ENCODE data around the gene TOMM20. TPM values are rescaled to one million over a fixed set of nuclear protein-coding genes. Genes with fewer than 3 reads are reported as not detected.

TOMM20 gene
- total and polyA plus RNA-seq, 9 of the 15 experiments (the other 6 are each of a cell fraction or from before 2014, with no cell fraction given), result 70.6 to 334 (median 159) TPM

DNA sequence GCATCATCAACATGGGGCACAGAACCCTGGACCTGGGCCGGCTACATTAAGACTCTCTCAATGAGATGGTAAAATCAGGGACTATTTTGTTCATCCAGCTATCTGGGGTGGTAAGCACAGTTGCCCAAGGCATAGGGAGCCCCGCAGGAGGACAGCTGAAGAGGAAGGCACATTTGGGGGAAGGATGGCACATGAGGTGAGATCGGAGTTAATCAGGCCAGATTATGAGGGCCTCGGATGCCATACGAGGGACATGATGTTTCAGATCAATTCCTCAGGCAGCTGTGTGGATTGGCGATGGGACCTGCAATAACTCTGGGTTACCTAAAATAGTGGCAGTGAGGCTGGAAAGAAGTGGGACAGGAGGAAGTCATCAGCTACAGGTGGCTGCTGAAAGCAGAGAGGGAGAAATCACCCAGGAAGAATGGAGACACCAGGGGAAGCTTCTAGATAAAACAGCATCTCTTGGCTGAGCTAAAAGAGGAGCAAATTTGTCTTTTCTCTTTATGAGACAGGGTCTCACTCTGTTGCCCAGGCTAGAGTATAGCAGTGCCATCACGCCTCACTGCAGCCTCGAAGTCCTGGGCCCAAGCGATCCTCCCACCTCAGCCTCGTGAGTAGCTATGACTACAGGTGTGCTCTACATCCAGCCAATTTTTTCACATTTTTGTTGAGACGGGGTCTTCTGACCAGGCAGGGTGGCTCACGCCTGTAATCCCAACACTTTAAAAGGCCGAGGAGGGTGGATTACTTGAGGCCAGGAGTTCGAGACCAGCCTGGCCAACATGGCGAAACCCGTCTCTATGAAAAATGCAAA, 21.1 kb downstream of the TOMM20 start:
- 88% methylated on average over 16 of the region's 16 CpGs for whole genome bisulfite sequencing (ENCODE audit: insufficient coverage, low coverage, missing lambda C conversion rate)
- Histone ChIP-seq H2AFZ (ENCODE audit: low read depth, low read length) (no peak overlapping the region), H3K27me3 (ENCODE audit: control insufficient read depth in 2 of 2, insufficient read depth in 2 of 2, low read length in 2 of 2) (no peaks in the 10 kb centered on the region), H3K9me3 (replicated peaks; ENCODE audit: control insufficient read depth, insufficient read depth, low read depth, low read length) (no peaks in the 10 kb centered on the region), H3K9ac (ENCODE audit: insufficient read depth in 1 of 2, low read depth in 2 of 2, low read length in 2 of 2) (no peak overlapping the region), H3K4me2 (ENCODE audit: insufficient read depth, low read length) (no peak overlapping the region), H3K27ac (ENCODE audit: extremely low read depth, low read depth, low read length) (no peak overlapping the region), H3K79me2 (ENCODE audit: control insufficient read depth, insufficient read depth, low read length) (peaks cover 11% of the 10 kb centered on the region), H3K9me1 (ENCODE audit: control insufficient read depth, insufficient read depth, low read length) (no peaks in the 10 kb centered on the region), H3K4me3 (no peak overlapping the region), H3K4me1 (replicated peaks in 1 of 2; ENCODE audit: control insufficient read depth in 2 of 2, insufficient read depth in 2 of 2, low read length in 2 of 2) (peaks cover 5 to 14% of the 10 kb centered on the region in 2 experiments; a peak in 4 of 5 replicates), H4K20me1 (replicated peaks; ENCODE audit: control insufficient read depth, insufficient read depth, low read length) (no peaks in the 10 kb centered on the region), H3K36me3 (ENCODE audit: control insufficient read depth, insufficient read depth, low read length) (peaks cover 57% of the 10 kb centered on the region)
- in situ Hi-C loops (cut with MboI) (no loop called here), intact Hi-C loops (cut with micrococcal nuclease) (no loop called here)
- no TSS peak for BruUV-seq (replicated peaks)
- POLR2A ChIA-PET, result interaction anchor here (0.5 to 5.2 kb wide), 18 partner anchors 10 to 1497 kb away, joined by 3 to 51 read pairs (median 3); partner anchors contain the start of genes HEATR1, RBM34 and TOMM20
- ATAC-seq (no peak; the same call in 2 of the 3 replicates), DNase-seq (ENCODE audit: extremely low read depth in 1 of 4, low spot score in 3 of 4) (no peak), FAIRE-seq (no peak)
- CTCF ChIA-PET (ENCODE audit: low intra/inter-chr PET ratio), result interaction anchor here (0.6 kb wide), 1 partner anchor 999 kb away, joined by 5 read pairs; no protein-coding TSS in a partner anchor
- no peak for TF ChIP-seq SRSF3 (IDR thresholded peaks at IDR 0.05; ENCODE audit: insufficient read depth, low read length)
- TF ChIP-seq, protein P1, sequence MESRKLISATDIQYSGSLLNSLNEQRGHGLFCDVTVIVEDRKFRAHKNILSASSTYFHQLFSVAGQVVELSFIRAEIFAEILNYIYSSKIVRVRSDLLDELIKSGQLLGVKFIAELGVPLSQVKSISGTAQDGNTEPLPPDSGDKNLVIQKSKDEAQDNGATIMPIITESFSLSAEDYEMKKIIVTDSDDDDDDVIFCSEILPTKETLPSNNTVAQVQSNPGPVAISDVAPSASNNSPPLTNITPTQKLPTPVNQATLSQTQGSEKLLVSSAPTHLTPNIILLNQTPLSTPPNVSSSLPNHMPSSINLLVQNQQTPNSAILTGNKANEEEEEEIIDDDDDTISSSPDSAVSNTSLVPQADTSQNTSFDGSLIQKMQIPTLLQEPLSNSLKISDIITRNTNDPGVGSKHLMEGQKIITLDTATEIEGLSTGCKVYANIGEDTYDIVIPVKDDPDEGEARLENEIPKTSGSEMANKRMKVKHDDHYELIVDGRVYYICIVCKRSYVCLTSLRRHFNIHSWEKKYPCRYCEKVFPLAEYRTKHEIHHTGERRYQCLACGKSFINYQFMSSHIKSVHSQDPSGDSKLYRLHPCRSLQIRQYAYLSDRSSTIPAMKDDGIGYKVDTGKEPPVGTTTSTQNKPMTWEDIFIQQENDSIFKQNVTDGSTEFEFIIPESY (CRISPR knock-in tag; IDR thresholded peaks at IDR 0.05), result no peak
- no peak for TF ChIP-seq ZNF274 (IDR thresholded peaks at IDR 0.05; ENCODE audit: borderline replicate concordance, low read depth, low read length)
- no peak for TF ChIP-seq ZNF507 (tag; conservative IDR thresholded peaks at IDR 0.05)
- TF ChIP-seq POLR2G (IDR thresholded peaks at IDR 0.05; ENCODE audit: low read depth, low read length), result peak; percentile 70
- no peak for TF ChIP-seq ZNF778 (CRISPR knock-in tag; IDR thresholded peaks at IDR 0.05)
- TF ChIP-seq HIVEP1 (CRISPR knock-in tag; IDR thresholded peaks at IDR 0.05), result no peak
- no peak for TF ChIP-seq NCOA2 (IDR thresholded peaks at IDR 0.05; ENCODE audit: partially characterized antibody in 2 of 2)
- no peak for TF ChIP-seq CCAR2 (IDR thresholded peaks at IDR 0.05; ENCODE audit: low read depth, low read length)
- TF ChIP-seq POLR2AphosphoS5 (IDR thresholded peaks at IDR 0.05; ENCODE audit: control insufficient read depth, insufficient read depth, low read depth, low read length), result 0 out of 2 replicates have a peak, but pooled peaks have one; percentile 24
- TF ChIP-seq ARNT (IDR thresholded peaks at IDR 0.05), result no peak
- no peak for TF ChIP-seq BCL6 (CRISPR knock-in tag; IDR thresholded peaks at IDR 0.05)
- TF ChIP-seq ZNF121 (CRISPR knock-in tag; conservative IDR thresholded peaks at IDR 0.05), result peak; percentile 65
- 0 out of 2 replicates have a peak, but pooled peaks have one; percentile 30 for TF ChIP-seq RBFOX2 (IDR thresholded peaks at IDR 0.05; ENCODE audit: low read depth, low read length)
- peak; percentile 19; the same call in 1 of the 2 replicates for TF ChIP-seq POLR2H (tag; IDR thresholded peaks at IDR 0.05; ENCODE audit: low read depth)
- TF ChIP-seq TGIF2 (CRISPR knock-in tag; IDR thresholded peaks at IDR 0.05), result no peak
- no peak for TF ChIP-seq ZNF696 (CRISPR knock-in tag; conservative IDR thresholded peaks at IDR 0.05)
- TF ChIP-seq FIP1L1 (IDR thresholded peaks at IDR 0.05; ENCODE audit: low read depth, low read length, poor library complexity, severe bottlenecking), result no peak
- TF ChIP-seq ETV5 (CRISPR knock-in tag; IDR thresholded peaks at IDR 0.05; ENCODE audit: low read depth), result no peak
- no peak for TF ChIP-seq FOSL1 (tag; conservative IDR thresholded peaks at IDR 0.05)
